NCI-H748 (cell line): Measurements from ENCODE around the gene CHCHD3.
"Not testable (repeated sequence)": the region's sequence is repeated elsewhere in the genome, so short reads cannot be mapped to it uniquely, and the experiment has no call there.

Source experiments
- DNase-seq: peaks from one replicate; lab custom pipeline; 2025; ENCODE audit not compliant: unreplicated experiment; lab: John Stamatoyannopoulos, UW

Gene CHCHD3

GRCh38 chr7:133048589-133048988 is 33.3 kb downstream of the CHCHD3 start:
- DNase-seq: no peak

- no peak for DNase-seq
These were observed 34.6 kb downstream of the CHCHD3 start for GRCh38 chr7:133047321-133047720.

GRCh38 chr7:133044722-133045473 is 37.0 kb downstream of the CHCHD3 start:
- no peak for DNase-seq

- peak; percentile 89 for DNase-seq
These were observed 41.2 kb downstream of the CHCHD3 start for GRCh38 chr7:133040674-133041073.

GRCh38 chr7:133040178-133040577 is 41.7 kb downstream of the CHCHD3 start:
- DNase-seq: no peak

GRCh38 chr7:133039614-133040013 is 42.3 kb downstream of the CHCHD3 start:
- no peak for DNase-seq

GRCh38 chr7:133036289-133036688 is 45.6 kb downstream of the CHCHD3 start:
- no peak for DNase-seq

- not testable (repeated sequence) for DNase-seq
These were observed 46.6 kb downstream of the CHCHD3 start for GRCh38 chr7:133035240-133035639.

GRCh38 chr7:133030346-133030745 is 51.5 kb downstream of the CHCHD3 start:
- no peak for DNase-seq

- no peak for DNase-seq
These were observed 52.4 kb downstream of the CHCHD3 start for GRCh38 chr7:133029463-133029862.

GRCh38 chr7:133027397-133027796 is 54.5 kb downstream of the CHCHD3 start:
- no peak for DNase-seq

GRCh38 chr7:133026210-133026859 is 55.6 kb downstream of the CHCHD3 start:
- DNase-seq: no peak

- no peak for DNase-seq
These were observed 56.8 kb downstream of the CHCHD3 start for GRCh38 chr7:133025056-133025455.

- DNase-seq: no peak
These were observed 57.3 kb downstream of the CHCHD3 start for GRCh38 chr7:133024596-133024995.

GRCh38 chr7:133023370-133024071 is 58.4 kb downstream of the CHCHD3 start:
- DNase-seq: peak; percentile 84

GRCh38 chr7:133022661-133023060 is 59.2 kb downstream of the CHCHD3 start:
- no peak for DNase-seq

GRCh38 chr7:133021196-133021595 is 60.7 kb downstream of the CHCHD3 start:
- DNase-seq: no peak

GRCh38 chr7:133020496-133020895 is 61.4 kb downstream of the CHCHD3 start:
- DNase-seq: no peak

GRCh38 chr7:133019590-133019989 is 62.3 kb downstream of the CHCHD3 start:
- no peak for DNase-seq

- no peak for DNase-seq
These were observed 65.3 kb downstream of the CHCHD3 start for GRCh38 chr7:133016604-133017003.

- DNase-seq: no peak
These were observed 66.0 kb downstream of the CHCHD3 start for GRCh38 chr7:133015888-133016287.

GRCh38 chr7:133011746-133012145 is 70.1 kb downstream of the CHCHD3 start:
- no peak for DNase-seq
